Upper lobe of left lung (tissue), 6 donors: Measurements from ENCODE around the gene DCAF16. TPM values are rescaled to one million over a fixed set of nuclear protein-coding genes. Genes with fewer than 3 reads are reported as not detected.
A peak's percentile ranks its signal among the peaks of the same experiment; 100 is the strongest.
"Not testable (repeated sequence)": the region's sequence is repeated elsewhere in the genome, so short reads cannot be mapped to it uniquely, and the experiment has no call there.

Source experiments
- ATAC-seq, 2 donors: fragments of 200-7000 bp; cut with Tn5 transposase; one replicate each; pipeline ENCODE4 v1.9.1; 2022; ENCODE audit warnings: mild to moderate bottlenecking in 2 of 2, moderate library complexity in 2 of 2; ENCODE audit not compliant: low FRiP score in 2 of 2
- DNase-seq, 2 donors: peaks; one replicate each; pipeline ENCODE4 v3.0.0-alpha.2; 2019 to 2020
- H3K27ac ChIP-seq, 4 donors: fragments of 200-600 bp; sonication (generic); one replicate each; pipeline ENCODE4 v1.5.1; 2016 to 2019
- H3K27me3 ChIP-seq, 4 donors: fragments of 200-600 bp; sonication (generic); one replicate each; pipeline ENCODE4 v1.5.1; 2017 to 2019
- H3K36me3 ChIP-seq, 4 donors: fragments of 200-600 bp; sonication (generic); one replicate each; pipeline ENCODE4 v1.5.1; 2016 to 2019
- H3K4me1 ChIP-seq, 4 donors: fragments of 200-600 bp; sonication (generic); one replicate each; pipeline ENCODE4 v1.5.1; 2018 to 2019
- H3K4me3 ChIP-seq, 4 donors: fragments of 200-600 bp; sonication (generic); one replicate each; pipeline ENCODE4 v1.5.1; 2017 to 2019; ENCODE audit warnings: mild to moderate bottlenecking in 2 of 4, moderate library complexity in 1 of 4
- H3K9me3 ChIP-seq, 4 donors: fragments of 200-600 bp; sonication (generic); one replicate each; pipeline ENCODE4 v1.5.1; 2018 to 2019
- CTCF ChIP-seq, 6 experiments: fragments of 450-650 bp in 4 of 6; fragments of 200-600 bp in 2 of 6; sonication (generic) in 2 of 6; IDR thresholded peaks; one replicate each; pipeline ENCODE4 v1.5.1; 2016 to 2019; ENCODE audit warnings: antibody characterized with exemption in 6 of 6
- EP300 ChIP-seq, 4 donors: sonication (generic); formaldehyde crosslinking; IDR thresholded peaks; one replicate each; pipeline ENCODE4 v1.5.1; 2017; ENCODE audit warnings: antibody characterized with exemption in 4 of 4, control low read depth in 2 of 4
- POLR2A ChIP-seq, 4 donors: fragments of 450-650 bp; IDR thresholded peaks; one replicate each; pipeline ENCODE4 v1.5.1; 2016 to 2017; ENCODE audit warnings: antibody characterized with exemption in 4 of 4, mild to moderate bottlenecking in 2 of 4
- POLR2AphosphoS5 ChIP-seq, 2 donors: sonication (generic); formaldehyde crosslinking; IDR thresholded peaks; one replicate each; pipeline ENCODE4 v1.5.1; 2017; ENCODE audit warnings: antibody characterized with exemption in 2 of 2
- WGBS, 2 donors: methylation state at CpG; one replicate each; pipeline ENCODE4 v1.1.5; 2017 to 2018; 5-methylcytosine and 5-hydroxymethylcytosine counted together
- total RNA-seq, 6 donors: library from RNA; depleted of rRNA in 4 of 6; stranded (reverse); fragments of >200 nt in 4 of 6; gene quantifications; one replicate each; pipeline versions ENCODE4 v1.1.0 to v1.2.1, GENCODE V29; 2016 to 2021
- donor health status: DM: no; HTN: no; CAD: no; lungs with moderate emphysema.
- donor health status: DM: no; HTN: yes; CAD: no; lungs with severe emphysema.

DCAF16 gene
- 10 to 100 TPM; 16.1 to 35.9 (median 21.8) TPM for total RNA-seq

GRCh38 chr4:17810260-17811077, at the start of gene DCAF16, which contains the start of gene NCAPG:
DCAF16 (minus strand) TSS chr4:17810757; CDS start chr4:17804141, 6,616 bp downstream.
NCAPG (plus strand) TSS chr4:17810979; CDS start chr4:17811078, 99 bp downstream.
- Histone ChIP-seq H3K9me3 (no peaks in the 10 kb centered on the region), H3K27ac (peak within 1 kb of the TSS; percentile 95 to 97 (median 96)), H3K36me3 (no peaks in the 10 kb centered on the region), H3K4me3 (peak within 1 kb of the TSS; percentile 57 to 90 (median 79)), H3K4me1 (peaks cover 34 to 41% (median 37%) of the 10 kb centered on the region in 4 donors), H3K27me3 (no peaks in the 10 kb centered on the region)
- 0 to 1% methylated on average over 52 to 68 of the region's 69 CpGs for WGBS, 2 donors
- TF ChIP-seq EP300 (IDR thresholded peaks at IDR 0.05) (peak in 1 of 4 donors; percentile 75), POLR2AphosphoS5 (IDR thresholded peaks at IDR 0.05) (peak; percentile 97 to 99), CTCF (IDR thresholded peaks at IDR 0.05) (peak in 1 of 6 experiments; percentile 13), POLR2A (IDR thresholded peaks at IDR 0.05) (peak in 3 of 4 donors; percentile 91 to 98 (median 91))
- DNase-seq (peak; percentile 97 to 99), ATAC-seq (peak; percentile 99 to 100)

- TF ChIP-seq CTCF (IDR thresholded peaks at IDR 0.05): no peak
- WGBS, 2 donors: 96 to 97% methylated on average over 5 of the region's 5 CpGs
- Histone ChIP-seq H3K4me3 (no peak overlapping the region), H3K36me3 (no peaks in the 10 kb centered on the region), H3K27ac (no peak overlapping the region), H3K9me3 (peaks cover 0 to 10% (median 7%) of the 10 kb centered on the region in 4 donors), H3K4me1 (no peaks in the 10 kb centered on the region), H3K27me3 (no peaks in the 10 kb centered on the region)
- ATAC-seq (no peak), DNase-seq (no peak)
Measured at GRCh38 chr4:17859793-17860406, 49.3 kb upstream of the DCAF16 start.

- Histone ChIP-seq H3K4me3 (no peak overlapping the region), H3K27me3 (no peaks in the 10 kb centered on the region), H3K27ac (no peak overlapping the region), H3K36me3 (no peaks in the 10 kb centered on the region), H3K9me3 (no peaks in the 10 kb centered on the region), H3K4me1 (no peaks in the 10 kb centered on the region)
- TF ChIP-seq EP300 (IDR thresholded peaks at IDR 0.05): no peak
- no peak for TF ChIP-seq CTCF (IDR thresholded peaks at IDR 0.05)
- no peak for TF ChIP-seq POLR2AphosphoS5 (IDR thresholded peaks at IDR 0.05)
- TF ChIP-seq POLR2A (IDR thresholded peaks at IDR 0.05): no peak
- ATAC-seq (no peak), DNase-seq (no peak)
- WGBS, 2 donors: 86 to 90% methylated on average over 3 of the region's 3 CpGs
Measured at GRCh38 chr4:17854036-17854435, 43.5 kb upstream of the DCAF16 start.

GRCh38 chr4:17851959-17852358, 41.4 kb upstream of the DCAF16 start:
- Histone ChIP-seq H3K27ac (no peak overlapping the region), H3K9me3 (no peaks in the 10 kb centered on the region), H3K4me3 (no peak overlapping the region), H3K4me1 (no peaks in the 10 kb centered on the region), H3K27me3 (no peaks in the 10 kb centered on the region), H3K36me3 (no peaks in the 10 kb centered on the region)
- TF ChIP-seq POLR2AphosphoS5 (IDR thresholded peaks at IDR 0.05) (no peak), POLR2A (IDR thresholded peaks at IDR 0.05) (no peak), EP300 (IDR thresholded peaks at IDR 0.05) (no peak), CTCF (IDR thresholded peaks at IDR 0.05) (no peak)
- DNase-seq (no peak), ATAC-seq (no peak)

GRCh38 chr4:17850295-17850694, 39.7 kb upstream of the DCAF16 start:
- ATAC-seq, DNase-seq: not testable (repeated sequence)
- 73 to 100% methylated on average over 1 of the region's 1 CpG for WGBS, 2 donors

More at GRCh38 chr4:17850295-17850694, 39.7 kb upstream of the DCAF16 start:
- not testable (repeated sequence) for H3K27me3 ChIP-seq, H3K36me3 ChIP-seq, H3K27ac ChIP-seq, H3K4me3 ChIP-seq, H3K4me1 ChIP-seq, H3K9me3 ChIP-seq
